Fibroblast of lung (primary cell): Measurements from ENCODE around the gene PMM1. TPM values are rescaled to one million over a fixed set of nuclear protein-coding genes. Genes with fewer than 3 reads are reported as not detected.

Experiments used
- DNase-seq, 2 donors: peaks; one replicate each; pipeline versions ENCODE4 v3.0.0 to v3.0.0-alpha.2; 2010; ENCODE audit warnings: low read depth in 2 of 2
- H2AFZ ChIP-seq: 2 replicates; pipeline ENCODE4 v1.5.1; 2012; ENCODE audit warnings: low read length, control low read depth, inconsistent platforms
- H3K27ac ChIP-seq: 2 replicates; pipeline ENCODE4 v1.5.1; 2011; ENCODE audit warnings: low read length, control low read depth; ENCODE audit not compliant: insufficient read depth
- H3K27me3 ChIP-seq: 2 replicates; pipeline ENCODE4 v1.5.1; 2011; ENCODE audit warnings: mild to moderate bottlenecking, low read length; ENCODE audit not compliant: control insufficient read depth, insufficient read depth
- H3K36me3 ChIP-seq: 2 replicates; pipeline ENCODE4 v1.5.1; 2011; ENCODE audit warnings: low read length; ENCODE audit not compliant: control insufficient read depth, insufficient read depth
- H3K4me1 ChIP-seq: 2 replicates; pipeline ENCODE4 v1.5.1; 2011; ENCODE audit warnings: low read length; ENCODE audit not compliant: control insufficient read depth, insufficient read depth; ENCODE audit errors: extremely low read depth
- H3K4me2 ChIP-seq: 2 replicates; pipeline ENCODE4 v1.5.1; 2011; ENCODE audit warnings: low read length, control low read depth; ENCODE audit not compliant: insufficient read depth; ENCODE audit errors: extremely low read depth
- H3K4me3 ChIP-seq, 4 experiments: fragments of 200-600 bp in 1 of 4; sonication (generic) in 1 of 4; replicated peaks in 1 of 4; 2 replicates each; pipeline ENCODE4 v1.5.1; 2011 to 2016; ENCODE audit warnings: low read length in 4 of 4, low read depth in 3 of 4, mild to moderate bottlenecking in 3 of 4, control low read depth in 2 of 4, inconsistent platforms in 1 of 4, mixed read lengths in 1 of 4; ENCODE audit not compliant: insufficient read depth in 1 of 4; ENCODE audit errors: control extremely low read depth in 1 of 4
- H3K79me2 ChIP-seq: 2 replicates; pipeline ENCODE4 v1.5.1; 2012; ENCODE audit warnings: mild to moderate bottlenecking, low read length, inconsistent platforms; ENCODE audit not compliant: control insufficient read depth, insufficient read depth
- H3K9ac ChIP-seq: 2 replicates; pipeline ENCODE4 v1.5.1; 2011; ENCODE audit warnings: mild to moderate bottlenecking, low read length, control low read depth; ENCODE audit not compliant: insufficient read depth
- H3K9me3 ChIP-seq: 2 replicates; pipeline ENCODE4 v1.5.1; 2012; ENCODE audit warnings: low read depth, low read length; ENCODE audit not compliant: control insufficient read depth, insufficient read depth
- H4K20me1 ChIP-seq: 2 replicates; pipeline ENCODE4 v1.5.1; 2011; ENCODE audit warnings: low read length; ENCODE audit not compliant: control insufficient read depth, insufficient read depth; ENCODE audit errors: extremely low read depth
- EZH2 ChIP-seq: IDR thresholded peaks from 2 replicates; pipeline ENCODE4 v1.5.1; 2012; ENCODE audit warnings: low read length, control low read depth, mild to moderate bottlenecking; ENCODE audit errors: missing control alignments
- polyA plus RNA-seq, 2 donors: library from polyadenylated mRNA; depleted of rRNA in 1 of 2; stranded (reverse) in 1 of 2; unstranded in 1 of 2; fragments of >200 nt; gene quantifications; 2 replicates each; pipeline ENCODE4 v1.2.1, GENCODE V29; 2011 to 2012; ENCODE audit warnings: missing spikeins in 1 of 2
- total RNA-seq: library from RNA; depleted of rRNA; stranded (reverse); fragments of >200 nt; gene quantifications from 2 replicates; pipeline ENCODE4 v1.2.1, GENCODE V29; 2014
- TF ChIP-seq, protein P1 (sequence below), 2 donors: IDR thresholded peaks in 1 of 2; conservative IDR thresholded peaks in 1 of 2; 1 replicate in 1 of 2; 2 replicates in 1 of 2; pipeline ENCODE4 v1.5.1; 2011 to 2012; ENCODE audit warnings: low read length in 2 of 2, control low read depth in 1 of 2, inconsistent platforms in 1 of 2, low read depth in 1 of 2, mild to moderate bottlenecking in 1 of 2

PMM1 gene
- total and polyA plus RNA-seq, 2 donors (not counting 1 experiment from before 2014, with no cell fraction given): 32.4 to 110 TPM

GRCh38 chr22:41582694-41583093 is 6.9 kb downstream of the PMM1 start:
- no peak for TF ChIP-seq EZH2
- TF ChIP-seq, protein P1, sequence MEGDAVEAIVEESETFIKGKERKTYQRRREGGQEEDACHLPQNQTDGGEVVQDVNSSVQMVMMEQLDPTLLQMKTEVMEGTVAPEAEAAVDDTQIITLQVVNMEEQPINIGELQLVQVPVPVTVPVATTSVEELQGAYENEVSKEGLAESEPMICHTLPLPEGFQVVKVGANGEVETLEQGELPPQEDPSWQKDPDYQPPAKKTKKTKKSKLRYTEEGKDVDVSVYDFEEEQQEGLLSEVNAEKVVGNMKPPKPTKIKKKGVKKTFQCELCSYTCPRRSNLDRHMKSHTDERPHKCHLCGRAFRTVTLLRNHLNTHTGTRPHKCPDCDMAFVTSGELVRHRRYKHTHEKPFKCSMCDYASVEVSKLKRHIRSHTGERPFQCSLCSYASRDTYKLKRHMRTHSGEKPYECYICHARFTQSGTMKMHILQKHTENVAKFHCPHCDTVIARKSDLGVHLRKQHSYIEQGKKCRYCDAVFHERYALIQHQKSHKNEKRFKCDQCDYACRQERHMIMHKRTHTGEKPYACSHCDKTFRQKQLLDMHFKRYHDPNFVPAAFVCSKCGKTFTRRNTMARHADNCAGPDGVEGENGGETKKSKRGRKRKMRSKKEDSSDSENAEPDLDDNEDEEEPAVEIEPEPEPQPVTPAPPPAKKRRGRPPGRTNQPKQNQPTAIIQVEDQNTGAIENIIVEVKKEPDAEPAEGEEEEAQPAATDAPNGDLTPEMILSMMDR (conservative IDR thresholded peaks at IDR 0.05 in 1 of 2, IDR thresholded peaks at IDR 0.05 in 1 of 2; ENCODE audit: low read depth in 1 of 2, low read length in 2 of 2): no peak
- H3K36me3 ChIP-seq: peaks cover 18% of the 10 kb centered on the region
- no peak overlapping the region for H3K4me2 ChIP-seq
- no peaks in the 10 kb centered on the region for H3K27me3 ChIP-seq
- DNase-seq: no peak
- H3K27ac ChIP-seq: no peak overlapping the region
- H2AFZ ChIP-seq: no peak overlapping the region
- no peaks in the 10 kb centered on the region for H3K9me3 ChIP-seq
- H3K4me1 ChIP-seq: no peaks in the 10 kb centered on the region
- H3K79me2 ChIP-seq: peaks cover 13% of the 10 kb centered on the region
- no peak overlapping the region for H3K9ac ChIP-seq
- H3K4me3 ChIP-seq: no peak overlapping the region
- H4K20me1 ChIP-seq: no peaks in the 10 kb centered on the region

GRCh38 chr22:41579997-41580355 is 9.7 kb downstream of the PMM1 start:
- peaks cover 26% of the 10 kb centered on the region for H3K36me3 ChIP-seq
- peaks cover 5% of the 10 kb centered on the region for H3K79me2 ChIP-seq
- TF ChIP-seq, protein P1 (conservative IDR thresholded peaks at IDR 0.05 in 1 of 2, IDR thresholded peaks at IDR 0.05 in 1 of 2; ENCODE audit: low read depth in 1 of 2, low read length in 2 of 2): no peak
- TF ChIP-seq EZH2: no peak
- no peak overlapping the region for H3K4me2 ChIP-seq
- no peak overlapping the region for H3K4me3 ChIP-seq
- peaks cover 4% of the 10 kb centered on the region for H3K4me1 ChIP-seq
- H3K27me3 ChIP-seq: no peaks in the 10 kb centered on the region
- no peaks in the 10 kb centered on the region for H4K20me1 ChIP-seq
- DNase-seq: no peak
- H2AFZ ChIP-seq: no peak overlapping the region
- no peaks in the 10 kb centered on the region for H3K9me3 ChIP-seq
- no peak overlapping the region for H3K27ac ChIP-seq
- no peak overlapping the region for H3K9ac ChIP-seq

GRCh38 chr22:41579297-41579996 is 10.2 kb downstream of the PMM1 start:
- Histone ChIP-seq H3K79me2 (no peaks in the 10 kb centered on the region), H3K4me3 (no peak overlapping the region), H3K4me2 (no peak overlapping the region), H3K36me3 (peaks cover 27% of the 10 kb centered on the region), H3K9me3 (no peaks in the 10 kb centered on the region), H4K20me1 (no peaks in the 10 kb centered on the region), H3K27me3 (no peaks in the 10 kb centered on the region), H3K4me1 (peaks cover 10% of the 10 kb centered on the region), H3K27ac (no peak overlapping the region), H3K9ac (no peak overlapping the region), H2AFZ (no peak overlapping the region)
- TF ChIP-seq, protein P1 (conservative IDR thresholded peaks at IDR 0.05 in 1 of 2, IDR thresholded peaks at IDR 0.05 in 1 of 2; ENCODE audit: low read depth in 1 of 2, low read length in 2 of 2): no peak
- TF ChIP-seq EZH2: no peak
- no peak for DNase-seq
